ENCODE measurements around the gene CALHM4. TPM values are rescaled to one million over a fixed set of nuclear protein-coding genes. Genes with fewer than 3 reads are reported as not detected.

CALHM4 gene
- total and polyA plus RNA-seq, 7 donors: 0.07 to 1.2 (median 0.34) TPM; not detected in 2

DNA sequence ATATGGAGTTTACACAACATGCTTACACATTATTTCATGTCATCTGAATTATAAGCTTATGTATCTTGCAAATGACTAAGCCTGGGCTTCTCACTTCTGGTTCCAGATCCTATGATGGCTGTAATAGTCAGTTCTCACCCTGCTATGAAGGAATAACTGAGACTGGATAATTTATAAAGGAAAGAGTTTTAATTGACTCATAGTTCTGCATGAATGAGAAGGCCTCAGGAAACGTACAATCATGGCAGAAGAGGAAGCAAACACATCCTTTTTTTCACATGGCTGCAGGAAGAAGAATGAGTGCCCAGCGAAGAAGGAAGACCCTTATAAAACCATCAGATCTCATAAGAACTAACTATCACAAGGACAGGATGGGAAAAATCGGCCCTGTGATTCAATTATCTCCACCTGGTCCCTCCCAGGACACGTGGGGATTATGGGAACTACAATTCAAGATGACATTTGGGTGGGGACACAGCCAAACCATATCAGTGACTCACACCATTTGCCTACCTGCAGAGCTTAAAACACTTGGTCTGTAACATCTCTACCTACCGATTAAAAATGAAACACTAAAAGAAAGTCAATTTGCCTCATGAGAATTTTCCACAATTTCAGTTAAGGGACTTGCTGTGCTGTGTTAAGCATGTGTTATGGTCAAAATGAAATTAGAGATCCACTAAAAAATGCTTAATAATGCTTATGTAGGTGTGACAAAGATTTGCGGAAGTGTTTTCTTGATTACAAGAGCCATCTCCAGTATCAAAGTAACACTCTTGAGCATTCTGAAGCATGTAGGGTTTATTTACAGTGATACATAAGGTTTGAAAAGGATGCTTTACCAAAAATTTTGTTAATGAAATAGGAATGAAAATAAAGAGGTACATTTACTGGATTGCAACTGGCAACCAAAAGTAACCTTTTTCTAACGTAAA, 15.5 kb downstream of the CALHM4 start:
- intact Hi-C loops (cut with DNase I): no loop called here
- TF ChIP-seq CTCF (IDR thresholded peaks at IDR 0.05): no peak
- no peaks in the 10 kb centered on the region for H3K27me3 ChIP-seq (ENCODE audit: insufficient read depth in 3 of 3, low read length in 2 of 3)
- no peaks in the 10 kb centered on the region for H3K9me3 ChIP-seq
- WGBS, 3 donors: 59 to 66% (median 60%) methylated on average over 7 of the region's 7 CpGs
- H3K36me3 ChIP-seq (ENCODE audit: insufficient read depth in 1 of 2, low read depth in 1 of 2): peaks cover 0 to 2% of the 10 kb centered on the region in 2 donors
- DNase-seq (no peak), ATAC-seq (no peak)
- peaks cover 25% of the 10 kb centered on the region for H3K4me1 ChIP-seq
- no peak overlapping the region for H3K27ac ChIP-seq
- H3K4me3 ChIP-seq: no peak overlapping the region

GRCh38 chr6:116570856-116571682, 17.5 kb downstream of the CALHM4 start, which contains the start of gene RWDD1:
Gene RWDD1, plus strand, starts transcription at chr6:116571504. Its CDS starts 79 bp downstream, at chr6:116571583.
- Histone ChIP-seq H3K36me3 (ENCODE audit: insufficient read depth in 1 of 2, low read depth in 1 of 2) (peaks cover 0 to 20% of the 10 kb centered on the region in 2 donors), H3K9me3 (no peaks in the 10 kb centered on the region), H3K4me3 (peak within 1 kb of the TSS; percentile 87), H3K4me1 (peaks cover 28% of the 10 kb centered on the region), H3K27ac (peak within 1 kb of the TSS; percentile 90), H3K27me3 (ENCODE audit: insufficient read depth in 3 of 3, low read length in 2 of 3) (no peaks in the 10 kb centered on the region)
- 0 to 1% (median 1%) methylated on average over 49 to 62 of the region's 62 CpGs for WGBS, 3 donors
- TF ChIP-seq CTCF (IDR thresholded peaks at IDR 0.05): no peak
- ATAC-seq: peak; percentile 94 to 98 (median 97)
- DNase-seq: peak; percentile 100
- intact Hi-C loops (cut with DNase I): loop anchor here (2.0 to 5.0 kb wide), 2 partner anchors 96 to 290 kb away; partner anchors contain the start of gene ZUP1 (in 1 of the 2)

DNA sequence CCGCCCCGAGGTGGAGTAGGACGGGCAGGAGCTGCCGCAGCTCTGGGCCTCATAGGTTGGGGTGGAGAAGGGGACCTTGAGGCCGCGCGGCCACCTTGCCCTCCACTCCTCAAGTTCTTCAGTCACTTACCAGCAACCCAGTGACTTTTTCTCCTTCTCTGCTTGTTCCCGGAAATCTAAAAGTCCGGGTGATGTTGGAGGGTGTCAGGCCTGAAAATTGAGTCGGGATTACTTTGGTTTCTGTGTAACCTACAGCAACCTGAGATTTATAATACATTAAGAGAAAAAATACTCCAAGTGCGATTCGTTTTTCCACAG, 18.1 kb downstream of the CALHM4 start:
- Histone ChIP-seq H3K4me1 (peaks cover 28% of the 10 kb centered on the region), H3K27ac (peak overlapping the region; percentile 90), H3K27me3 (ENCODE audit: insufficient read depth in 3 of 3, low read length in 2 of 3) (no peaks in the 10 kb centered on the region), H3K9me3 (no peaks in the 10 kb centered on the region), H3K36me3 (ENCODE audit: insufficient read depth in 1 of 2, low read depth in 1 of 2) (peaks cover 4 to 24% of the 10 kb centered on the region in 2 donors), H3K4me3 (peak overlapping the region; percentile 87)
- intact Hi-C loops (cut with DNase I): loop anchor here (2.0 to 5.0 kb wide), 2 partner anchors 96 to 291 kb away; partner anchors contain the start of gene ZUP1 (in 1 of the 2)
- TF ChIP-seq CTCF (IDR thresholded peaks at IDR 0.05): no peak
- no peak for DNase-seq
- WGBS, 3 donors: 0% methylated on average over 12 of the region's 12 CpGs
- no peak for ATAC-seq

DNA sequence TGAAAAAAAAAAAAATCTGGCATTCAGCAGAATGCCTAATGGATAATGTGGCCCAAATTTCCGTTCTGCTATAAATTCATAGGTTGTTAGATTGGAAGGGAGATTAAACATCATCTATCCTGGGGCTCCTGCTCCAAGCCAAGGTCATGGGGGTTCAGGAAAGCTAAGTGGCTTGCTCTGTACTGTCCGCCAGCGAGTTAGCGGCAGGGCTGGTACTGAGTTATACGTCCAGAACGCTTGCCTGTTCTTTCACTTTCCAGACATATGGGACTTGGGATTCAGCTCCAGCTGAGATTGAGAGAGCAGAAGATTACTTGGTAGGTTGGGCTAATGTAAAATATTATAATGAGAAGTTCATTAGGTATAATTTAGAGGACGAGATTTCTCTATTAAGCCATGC, 18.6 kb downstream of the CALHM4 start:
- peak overlapping the region; percentile 87 for H3K4me3 ChIP-seq
- peaks cover 28% of the 10 kb centered on the region for H3K4me1 ChIP-seq
- no peaks in the 10 kb centered on the region for H3K9me3 ChIP-seq
- no peak for TF ChIP-seq CTCF (IDR thresholded peaks at IDR 0.05)
- DNase-seq (peak; percentile 18 to 59), ATAC-seq (peak in 3 of 4 donors; percentile 24 to 53 (median 40))
- H3K27ac ChIP-seq: peak overlapping the region; percentile 90
- intact Hi-C loops (cut with DNase I): loop anchor here in 1 of 2 donors (5.0 kb wide), 1 partner anchor 95 kb away; the partner anchor contains the start of gene ZUP1
- whole genome bisulfite sequencing, 3 donors: 0 to 2% (median 1%) methylated on average over 7 of the region's 7 CpGs
- peaks cover 4 to 27% of the 10 kb centered on the region in 2 donors for H3K36me3 ChIP-seq (ENCODE audit: insufficient read depth in 1 of 2, low read depth in 1 of 2)
- no peaks in the 10 kb centered on the region for H3K27me3 ChIP-seq (ENCODE audit: insufficient read depth in 3 of 3, low read length in 2 of 3)
